Muscle layer of colon (tissue), 2 donors: ENCODE measurements around the gene PHRF1.

Source experiments
- H3K27ac ChIP-seq: one replicate; pipeline ENCODE4 v1.7.0; 2013; ENCODE audit warnings: low read depth, mild to moderate bottlenecking, low read length, moderate library complexity
- H3K27me3 ChIP-seq, 2 donors: one replicate each; pipeline ENCODE4 v1.7.0; 2013; ENCODE audit warnings: low read length in 2 of 2, mild to moderate bottlenecking in 2 of 2; ENCODE audit not compliant: insufficient read depth in 2 of 2, control insufficient read depth in 1 of 2
- H3K36me3 ChIP-seq: one replicate; pipeline ENCODE4 v1.7.0; 2013; ENCODE audit warnings: mild to moderate bottlenecking, low read length; ENCODE audit not compliant: insufficient read depth
- H3K4me1 ChIP-seq: one replicate; pipeline ENCODE4 v1.7.0; 2013; ENCODE audit warnings: mild to moderate bottlenecking, low read length; ENCODE audit not compliant: insufficient read depth
- H3K4me3 ChIP-seq, 2 donors: one replicate each; pipeline ENCODE4 v1.7.0; 2013; ENCODE audit warnings: low read length in 2 of 2, low read depth in 1 of 2, mild to moderate bottlenecking in 1 of 2, moderate library complexity in 1 of 2
- H3K9ac ChIP-seq: one replicate; pipeline ENCODE4 v1.7.0; 2013; ENCODE audit warnings: low read length
- H3K9me3 ChIP-seq: one replicate; pipeline ENCODE4 v1.7.0; 2013; ENCODE audit warnings: mild to moderate bottlenecking, low read length
- donor health status: abdominal sarcoma.
- donor health status: Adenocarcinoma of cecum.

PHRF1 gene

GRCh38 chr11:555227-555779 lies 21.0 kb upstream of the PHRF1 start:
- H3K27me3 ChIP-seq = peaks cover 27 to 79% of the 10 kb centered on the region in 2 donors
- H3K9me3 ChIP-seq = no peaks in the 10 kb centered on the region
- H3K4me1 ChIP-seq = peaks cover 4% of the 10 kb centered on the region
- H3K9ac ChIP-seq = no peak overlapping the region
- H3K4me3 ChIP-seq = no peak overlapping the region
- H3K36me3 ChIP-seq = no peaks in the 10 kb centered on the region
- H3K27ac ChIP-seq = no peak overlapping the region

GRCh38 chr11:555780-556661 lies 20.2 kb upstream of the PHRF1 start:
- H3K4me1 ChIP-seq = peaks cover 4% of the 10 kb centered on the region
- no peak overlapping the region for H3K9ac ChIP-seq
- no peaks in the 10 kb centered on the region for H3K9me3 ChIP-seq
- H3K36me3 ChIP-seq = no peaks in the 10 kb centered on the region
- H3K27ac ChIP-seq = no peak overlapping the region
- H3K4me3 ChIP-seq = no peak overlapping the region
- peaks cover 27 to 74% of the 10 kb centered on the region in 2 donors for H3K27me3 ChIP-seq

- peaks cover 4% of the 10 kb centered on the region for H3K4me1 ChIP-seq
- H3K4me3 ChIP-seq = no peak overlapping the region
- no peak overlapping the region for H3K9ac ChIP-seq
- H3K27me3 ChIP-seq = peaks cover 27 to 73% of the 10 kb centered on the region in 2 donors
- H3K9me3 ChIP-seq = no peaks in the 10 kb centered on the region
- no peak overlapping the region for H3K27ac ChIP-seq
- no peaks in the 10 kb centered on the region for H3K36me3 ChIP-seq
Measured at GRCh38 chr11:556662-557256, 19.5 kb upstream of the PHRF1 start.

GRCh38 chr11:557328-558132 lies 18.7 kb upstream of the PHRF1 start:
- no peak overlapping the region for H3K27ac ChIP-seq
- H3K4me1 ChIP-seq = peaks cover 4% of the 10 kb centered on the region
- no peak overlapping the region for H3K4me3 ChIP-seq
- H3K36me3 ChIP-seq = no peaks in the 10 kb centered on the region
- H3K9me3 ChIP-seq = no peaks in the 10 kb centered on the region
- no peak overlapping the region for H3K9ac ChIP-seq
- H3K27me3 ChIP-seq = peaks cover 23 to 65% of the 10 kb centered on the region in 2 donors

- Histone ChIP-seq H3K27me3 (peaks cover 13 to 56% of the 10 kb centered on the region in 2 donors), H3K4me1 (peaks cover 4% of the 10 kb centered on the region)
Measured at GRCh38 chr11:558503-558902, 17.8 kb upstream of the PHRF1 start.

GRCh38 chr11:559020-559620 lies 17.1 kb upstream of the PHRF1 start:
- Histone ChIP-seq H3K27ac (no peak overlapping the region), H3K9me3 (no peaks in the 10 kb centered on the region), H3K27me3 (peaks cover 10 to 49% of the 10 kb centered on the region in 2 donors), H3K9ac (no peak overlapping the region), H3K4me3 (no peak overlapping the region), H3K4me1 (peaks cover 4% of the 10 kb centered on the region), H3K36me3 (no peaks in the 10 kb centered on the region)

More at GRCh38 chr11:558503-558902, 17.8 kb upstream of the PHRF1 start:
- Histone ChIP-seq H3K9ac (no peak overlapping the region), H3K27ac (no peak overlapping the region), H3K9me3 (no peaks in the 10 kb centered on the region), H3K36me3 (no peaks in the 10 kb centered on the region), H3K4me3 (no peak overlapping the region)

GRCh38 chr11:559712-560304 lies 16.5 kb upstream of the PHRF1 start:
- H3K4me1 ChIP-seq = peaks cover 4% of the 10 kb centered on the region
- no peaks in the 10 kb centered on the region for H3K9me3 ChIP-seq
- no peak overlapping the region for H3K9ac ChIP-seq
- H3K27ac ChIP-seq = no peak overlapping the region
- peak overlapping the region; percentile 49 to 61 for H3K4me3 ChIP-seq
- H3K36me3 ChIP-seq = no peaks in the 10 kb centered on the region
- peaks cover 6 to 42% of the 10 kb centered on the region in 2 donors for H3K27me3 ChIP-seq

- Histone ChIP-seq H3K27ac (peak within 1 kb of the TSS; percentile 44), H3K27me3 (peaks cover 6 to 38% of the 10 kb centered on the region in 2 donors), H3K36me3 (no peaks in the 10 kb centered on the region), H3K9me3 (no peaks in the 10 kb centered on the region), H3K4me3 (peak within 1 kb of the TSS; percentile 56 to 61), H3K4me1 (peaks cover 4% of the 10 kb centered on the region), H3K9ac (no peak within 1 kb of the TSS)
Measured at GRCh38 chr11:560305-561147, 15.7 kb upstream of the PHRF1 start, which contains the start of the genes LMNTD2 and RASSF7. LMNTD2 (minus strand) TSS chr11:560738; CDS start chr11:560716, 22 bp downstream. RASSF7 (plus strand) TSS chr11:560970; CDS start chr11:561769, 799 bp downstream.

- H3K9me3 ChIP-seq = no peaks in the 10 kb centered on the region
- no peaks in the 10 kb centered on the region for H3K36me3 ChIP-seq
- no peak overlapping the region for H3K9ac ChIP-seq
- H3K27me3 ChIP-seq = peaks cover 6 to 31% of the 10 kb centered on the region in 2 donors
- peaks cover 4% of the 10 kb centered on the region for H3K4me1 ChIP-seq
- no peak overlapping the region for H3K27ac ChIP-seq
- H3K4me3 ChIP-seq = peak overlapping the region; percentile 21 to 56
Measured at GRCh38 chr11:561148-562003, 14.9 kb upstream of the PHRF1 start.
